GM21825 (cell line): ENCODE data around the gene TMEM253.

ENCODE experiments used
- ATAC-seq: cut with Tn5 transposase; IDR thresholded peaks from one replicate; pipeline ENCODE4 v1.9.1; 2021; ENCODE audit warnings: mild to moderate bottlenecking, moderate library complexity; ENCODE audit not compliant: unreplicated experiment

TMEM253 gene

GRCh38 chr14:21070610-21071224 lies 30.1 kb upstream of the TMEM253 start:
- peak; percentile 10 for ATAC-seq

GRCh38 chr14:21071225-21072030 lies 29.4 kb upstream of the TMEM253 start:
- ATAC-seq = peak; percentile 81

GRCh38 chr14:21072031-21072473 lies 28.8 kb upstream of the TMEM253 start:
- ATAC-seq = no peak

GRCh38 chr14:21072781-21073339 lies 28.0 kb upstream of the TMEM253 start:
- ATAC-seq = no peak

GRCh38 chr14:21073921-21074320 lies 26.9 kb upstream of the TMEM253 start:
- no peak for ATAC-seq

GRCh38 chr14:21074398-21075272 lies 26.2 kb upstream of the TMEM253 start:
- ATAC-seq = no peak

- no peak for ATAC-seq
These were observed 25.0 kb upstream of the TMEM253 start for GRCh38 chr14:21075719-21076437.

GRCh38 chr14:21077672-21078071 lies 23.2 kb upstream of the TMEM253 start:
- no peak for ATAC-seq

GRCh38 chr14:21078287-21078686 lies 22.6 kb upstream of the TMEM253 start:
- no peak for ATAC-seq

- no peak for ATAC-seq
These were observed 22.1 kb upstream of the TMEM253 start for GRCh38 chr14:21078726-21079125.

- no peak for ATAC-seq
These were observed 19.2 kb upstream of the TMEM253 start for GRCh38 chr14:21081521-21082142.

- no peak for ATAC-seq
These were observed 17.1 kb upstream of the TMEM253 start for GRCh38 chr14:21083565-21084325.

- ATAC-seq = no peak
These were observed 16.5 kb upstream of the TMEM253 start for GRCh38 chr14:21084396-21084795.

GRCh38 chr14:21084998-21085853 lies 15.6 kb upstream of the TMEM253 start:
- no peak for ATAC-seq

- ATAC-seq = no peak
These were observed 14.0 kb upstream of the TMEM253 start for GRCh38 chr14:21086908-21087293.

GRCh38 chr14:21087294-21088091 lies 13.4 kb upstream of the TMEM253 start:
- ATAC-seq = no peak

GRCh38 chr14:21088687-21089086 lies 12.2 kb upstream of the TMEM253 start:
- ATAC-seq = no peak

- ATAC-seq = no peak
These were observed 11.6 kb upstream of the TMEM253 start for GRCh38 chr14:21089271-21089670.
